CD4-positive, alpha-beta T cell treated with Interferon gamma for 1 hour (primary cell): ENCODE data around the gene PCYOX1L.
"Not testable (repeated sequence)": the region's sequence is repeated elsewhere in the genome, so short reads cannot be mapped to it uniquely, and the experiment has no call there.

Experiments used
- DNase-seq: peaks from one replicate; pipeline ENCODE4 v3.0.0-alpha.2; 2020

Gene PCYOX1L

DNA sequence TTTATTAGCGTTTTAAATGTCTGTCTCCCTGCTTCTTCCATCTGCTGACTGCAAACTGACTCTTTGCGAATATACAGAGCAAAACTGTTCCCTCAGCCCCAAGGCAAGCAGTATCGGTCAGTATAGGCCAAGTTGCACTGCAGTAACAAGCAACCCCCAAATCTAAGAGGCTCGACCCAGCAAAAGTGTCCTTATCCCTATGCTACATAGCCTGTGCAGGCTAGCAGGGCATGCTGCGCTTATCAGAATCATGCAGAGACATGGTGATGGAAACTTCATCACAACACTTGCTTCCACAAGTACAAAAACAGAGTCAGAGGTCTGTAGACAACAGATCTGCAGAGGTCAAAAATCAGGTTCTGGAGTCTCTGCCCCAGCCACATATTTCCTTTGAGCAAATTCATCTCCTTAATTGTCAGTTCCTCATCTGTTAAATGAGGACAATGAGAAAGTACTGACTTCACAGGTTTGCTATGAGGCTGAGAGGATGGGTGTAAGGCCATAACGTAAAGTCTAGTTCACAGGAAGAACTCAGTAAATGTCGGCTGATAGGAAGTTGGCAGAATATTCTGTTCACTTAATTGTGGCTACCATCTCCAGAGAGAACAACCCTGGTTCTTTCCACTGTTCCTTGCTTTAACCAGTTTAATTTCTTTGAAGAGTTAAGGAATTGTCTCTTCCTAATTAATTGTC is 30.8 kb downstream of the PCYOX1L start:
- no peak for DNase-seq

DNA sequence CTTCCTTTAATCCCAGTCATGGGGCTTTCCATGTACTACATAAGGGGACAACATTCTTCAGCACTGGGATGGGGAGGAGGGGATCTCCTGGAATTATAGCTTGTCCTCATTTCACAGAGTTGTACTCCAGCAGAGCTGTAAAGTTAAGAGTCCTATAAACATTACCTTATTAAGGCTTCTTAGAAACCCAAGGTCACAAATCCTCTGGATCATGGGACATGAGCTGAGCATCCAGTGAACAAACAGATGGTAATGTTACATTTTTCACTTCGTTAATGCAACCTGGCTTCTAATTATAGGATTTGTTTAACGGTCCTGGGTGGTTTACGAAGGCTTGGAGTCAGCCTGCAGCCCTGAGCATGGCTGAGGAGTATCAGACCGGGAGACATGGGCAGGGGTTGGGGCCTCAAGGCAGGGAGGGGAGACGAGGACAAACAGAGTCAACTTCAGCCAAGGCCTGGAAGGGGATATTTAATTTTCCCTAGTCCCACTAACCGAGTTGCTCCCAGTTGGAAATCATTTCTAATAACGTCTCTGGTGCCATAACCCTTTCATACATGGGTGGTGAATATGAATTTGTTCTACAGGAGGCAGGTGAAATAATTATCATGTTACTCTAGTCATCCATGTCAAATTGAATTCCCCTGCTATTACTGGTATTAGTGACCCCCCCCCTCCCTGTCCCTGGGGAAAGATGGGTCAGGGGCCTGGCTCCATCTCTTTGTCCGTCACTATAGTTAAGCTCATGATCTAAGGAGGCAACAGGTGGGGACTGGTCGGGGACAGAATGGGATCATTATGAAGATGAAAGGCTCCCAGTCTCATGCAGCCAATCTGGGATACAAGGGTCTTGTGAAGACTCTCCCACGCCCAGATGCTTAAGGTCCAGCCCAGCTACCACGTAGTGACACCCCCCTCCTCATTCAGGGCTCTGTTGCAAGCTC is 32.0 kb downstream of the PCYOX1L start:
- DNase-seq = no peak

DNA sequence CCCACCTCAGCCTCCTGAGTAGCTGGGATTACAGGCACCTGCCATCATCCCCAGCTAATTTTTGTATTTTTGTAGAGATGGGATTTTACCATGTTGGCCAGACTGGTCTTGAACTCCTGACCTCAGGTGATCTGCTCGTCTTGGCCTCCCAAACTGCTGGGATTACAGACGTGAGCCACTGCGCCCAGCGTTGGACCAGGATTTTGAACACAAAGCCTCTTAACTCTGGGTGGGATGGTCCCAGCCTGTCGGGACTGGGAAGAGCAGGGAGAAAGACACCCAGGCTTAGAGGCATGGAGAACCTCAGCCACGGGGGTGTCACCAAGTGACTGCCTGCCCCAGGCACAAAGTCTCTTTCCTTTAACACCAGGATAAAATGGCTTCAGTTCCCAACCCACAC is 33.2 kb downstream of the PCYOX1L start:
- not testable (repeated sequence) for DNase-seq

DNA sequence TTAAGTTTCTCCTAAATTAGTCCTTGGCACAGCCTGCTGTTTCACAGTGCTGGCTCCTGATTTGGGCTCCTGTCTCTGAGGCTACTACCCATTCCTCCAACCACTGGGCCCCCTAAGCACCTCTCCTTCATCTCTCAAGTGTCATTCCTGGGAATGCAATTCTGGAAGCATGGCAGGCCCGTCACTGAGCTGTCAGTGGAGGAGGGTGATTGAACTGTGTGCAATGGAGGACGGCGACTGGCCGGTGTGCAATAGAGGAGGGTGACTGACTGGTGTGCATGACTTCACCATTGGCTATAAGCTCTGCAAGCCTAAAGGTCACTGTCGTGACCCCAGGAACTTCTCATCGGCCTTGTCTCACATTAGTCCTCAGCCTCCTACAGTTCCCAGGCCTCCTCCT is 33.7 kb downstream of the PCYOX1L start:
- no peak for DNase-seq

DNA sequence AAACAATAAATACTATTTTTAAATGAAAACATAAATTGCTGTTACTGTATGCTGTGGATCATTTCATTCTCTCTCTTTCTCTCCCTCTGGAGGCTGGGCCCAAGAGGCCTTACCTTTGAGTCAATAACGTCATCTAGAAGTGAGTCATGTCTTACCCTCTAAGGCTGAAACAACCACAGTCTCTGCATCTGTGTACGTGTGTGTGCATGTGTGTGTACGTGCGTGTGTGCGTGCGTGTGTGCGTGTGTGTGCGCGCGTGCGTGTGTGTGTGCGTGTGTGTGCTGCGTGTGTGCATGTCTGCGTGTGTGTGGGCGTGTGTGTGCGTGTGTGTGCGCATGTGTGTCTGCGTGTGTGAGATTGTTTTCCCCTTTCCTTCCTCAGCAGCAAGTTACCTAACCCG is 34.9 kb downstream of the PCYOX1L start:
- no peak for DNase-seq

DNA sequence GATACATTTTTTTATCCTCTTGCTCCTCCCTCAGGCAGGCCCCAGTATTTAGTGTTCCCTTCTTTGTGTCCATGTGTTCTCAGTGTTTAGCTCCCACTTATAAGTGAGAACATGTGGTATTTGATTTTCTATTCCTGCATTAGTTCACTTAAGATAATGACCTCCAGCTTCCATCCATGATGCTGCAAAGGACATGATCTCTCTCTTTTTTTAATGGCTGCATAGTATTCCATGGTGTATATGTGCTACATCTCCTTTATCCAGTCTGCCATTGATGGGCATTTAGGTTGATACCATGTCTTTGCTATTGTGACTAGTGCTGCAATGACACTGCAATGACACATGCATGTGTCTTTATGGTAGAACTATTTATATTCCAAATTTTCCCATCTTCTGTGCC is 37.1 kb downstream of the PCYOX1L start:
- not testable (repeated sequence) for DNase-seq

DNA sequence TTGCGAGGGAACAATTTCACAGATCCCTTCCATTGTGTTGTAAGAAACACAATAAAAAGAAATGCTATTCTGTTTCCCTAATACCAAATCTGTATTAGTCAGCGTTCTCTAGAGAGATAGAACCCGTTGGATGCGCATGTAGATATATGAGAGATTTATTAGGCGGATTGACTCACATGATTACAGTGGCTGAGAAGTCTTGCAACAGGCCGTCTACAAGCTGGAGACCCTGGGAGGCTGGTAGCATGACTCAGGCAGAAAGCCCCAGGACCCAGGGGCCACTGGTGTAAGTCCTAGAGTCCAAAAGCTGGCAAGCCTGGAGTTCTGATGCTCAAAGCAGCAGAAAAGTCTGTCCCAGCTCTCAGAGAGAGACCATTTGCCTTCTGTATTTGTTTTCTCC is 39.7 kb downstream of the PCYOX1L start:
- DNase-seq = no peak

DNA sequence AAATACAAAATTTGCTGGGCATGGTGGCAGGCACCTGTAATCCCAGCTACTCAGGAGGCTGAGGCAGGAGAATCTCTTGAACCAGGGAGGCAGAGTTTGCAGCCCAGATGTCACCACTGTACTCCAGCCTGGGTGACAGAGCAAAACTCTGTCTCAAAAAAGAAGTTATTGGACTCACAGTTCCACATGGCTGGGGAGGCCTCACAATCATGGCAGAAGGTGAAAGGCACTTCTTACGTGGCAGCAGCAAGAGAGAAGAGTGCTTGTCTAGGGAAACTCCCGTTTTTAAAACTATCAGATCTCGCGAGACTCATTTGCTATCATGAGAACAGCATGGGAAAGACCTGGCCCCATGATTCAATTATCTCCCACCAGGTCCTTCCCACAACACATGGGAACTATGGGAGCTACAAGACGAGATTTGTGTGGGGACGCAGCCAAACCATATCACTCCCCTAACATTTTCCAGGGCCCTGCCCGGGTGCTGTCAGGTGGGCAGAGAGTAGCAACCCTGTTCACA is 41.0 kb downstream of the PCYOX1L start:
- DNase-seq = not testable (repeated sequence)

DNA sequence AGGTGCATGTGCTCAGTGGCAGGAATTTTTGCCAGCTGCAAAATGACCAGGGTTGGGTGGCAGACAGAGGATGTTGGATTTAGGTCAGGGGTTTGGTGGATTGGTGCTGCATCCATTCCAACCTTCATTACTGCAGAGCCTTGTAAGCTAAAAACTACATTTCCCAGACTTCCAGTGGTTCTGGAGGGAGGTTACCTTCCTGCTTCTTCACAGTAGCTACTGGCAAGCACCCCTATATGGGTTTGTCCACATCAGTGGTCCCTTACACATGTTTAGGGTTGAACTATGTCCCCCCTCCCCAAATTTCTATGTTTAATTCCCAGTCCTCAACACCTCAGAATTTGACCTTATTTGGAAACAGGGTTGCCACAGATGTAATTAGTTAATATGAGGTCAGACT is 41.9 kb downstream of the PCYOX1L start:
- DNase-seq = no peak

DNA sequence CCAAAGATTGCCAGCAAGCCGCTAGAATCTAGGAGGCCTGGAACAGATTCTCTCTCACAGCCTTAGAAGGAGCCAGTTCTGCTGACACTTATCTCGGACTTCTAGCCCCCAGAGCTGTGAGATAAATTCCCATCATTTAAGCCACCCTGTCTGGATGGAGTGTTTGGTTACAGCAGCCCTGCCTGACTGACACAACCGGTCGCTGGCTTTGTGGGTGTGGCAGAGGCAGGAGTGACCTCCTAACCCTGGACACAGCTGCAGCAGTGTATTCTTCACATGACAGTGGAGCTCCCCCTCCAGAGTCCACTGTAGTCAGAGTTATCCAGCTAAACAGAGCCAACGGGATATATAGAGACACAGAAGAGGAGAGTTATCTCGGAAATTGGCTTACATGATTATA is 42.5 kb downstream of the PCYOX1L start:
- DNase-seq = no peak

DNA sequence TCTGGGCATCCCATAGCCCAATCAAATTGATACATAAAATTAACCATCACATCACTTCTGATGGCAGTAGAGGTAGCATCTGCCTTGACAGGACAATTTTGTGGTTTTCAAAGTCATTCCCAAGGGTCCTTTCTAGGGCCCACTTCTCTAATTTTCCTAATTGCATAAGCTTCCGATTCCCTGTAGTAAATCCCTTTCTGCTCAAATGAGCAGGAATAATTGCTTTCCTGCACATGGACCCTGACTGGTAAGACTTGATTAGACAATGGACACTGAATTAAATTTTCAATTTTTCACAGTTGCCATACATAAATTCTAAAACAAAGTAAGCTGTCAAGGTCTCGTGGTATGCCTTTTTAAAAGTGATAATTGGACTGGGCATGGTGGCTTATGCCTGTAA is 43.2 kb downstream of the PCYOX1L start:
- no peak for DNase-seq

DNA sequence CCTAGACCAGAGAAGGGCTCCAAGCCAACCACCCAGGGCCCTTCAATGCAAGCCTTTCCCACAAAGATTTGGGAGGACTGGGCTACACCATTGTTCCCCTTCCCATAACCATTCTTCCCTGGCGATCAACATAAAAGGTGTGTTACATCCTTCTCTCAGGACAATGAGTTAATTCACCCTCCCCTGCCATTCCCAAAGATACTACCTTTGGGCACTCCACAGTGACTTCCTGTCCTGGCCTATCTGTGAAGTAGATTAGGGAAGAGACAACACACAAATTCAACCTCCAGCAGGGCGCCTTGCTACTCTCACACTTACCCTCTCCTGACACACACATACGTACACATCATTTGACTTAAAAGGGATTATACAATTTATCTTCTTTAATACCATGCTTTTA is 44.4 kb downstream of the PCYOX1L start:
- no peak for DNase-seq

DNA sequence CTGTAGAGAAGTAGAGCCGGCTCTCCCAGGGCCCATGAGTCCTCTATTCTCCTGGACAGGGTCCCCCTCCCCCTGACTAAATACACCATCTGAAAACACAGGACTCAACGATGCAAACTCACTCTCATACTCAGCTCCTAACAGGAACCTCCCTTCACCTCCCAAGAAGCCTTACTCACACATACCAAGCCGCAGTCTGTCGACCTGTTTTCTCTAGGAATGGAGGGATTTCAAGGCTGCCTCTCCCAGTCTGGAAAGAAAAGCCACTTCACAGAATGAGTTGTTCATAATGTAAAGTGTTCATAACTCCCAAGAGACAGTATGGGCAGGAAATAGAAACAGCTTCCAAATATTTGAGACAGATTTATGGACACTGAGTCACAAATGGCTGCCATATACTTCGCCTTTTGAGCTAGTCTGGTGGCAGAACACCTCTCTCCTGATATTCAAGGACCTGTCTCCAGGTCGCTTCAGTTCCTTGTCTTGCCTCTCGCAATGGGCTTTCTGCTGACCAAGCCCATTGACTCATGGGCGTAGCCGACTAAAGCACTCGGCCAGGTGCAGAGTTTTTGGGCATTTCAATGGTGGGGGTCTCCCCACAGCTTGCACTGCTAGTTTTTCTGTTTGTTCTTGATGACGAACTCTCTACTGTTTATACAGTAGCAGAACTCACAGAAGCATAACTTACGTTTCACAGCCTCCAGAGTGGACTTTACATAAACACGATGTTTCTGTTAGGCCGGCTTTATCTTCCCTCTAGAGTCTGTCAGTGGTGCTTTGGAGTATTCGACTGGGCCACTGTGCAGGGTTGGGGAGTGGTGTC is 46.3 kb downstream of the PCYOX1L start:
- no peak for DNase-seq

DNA sequence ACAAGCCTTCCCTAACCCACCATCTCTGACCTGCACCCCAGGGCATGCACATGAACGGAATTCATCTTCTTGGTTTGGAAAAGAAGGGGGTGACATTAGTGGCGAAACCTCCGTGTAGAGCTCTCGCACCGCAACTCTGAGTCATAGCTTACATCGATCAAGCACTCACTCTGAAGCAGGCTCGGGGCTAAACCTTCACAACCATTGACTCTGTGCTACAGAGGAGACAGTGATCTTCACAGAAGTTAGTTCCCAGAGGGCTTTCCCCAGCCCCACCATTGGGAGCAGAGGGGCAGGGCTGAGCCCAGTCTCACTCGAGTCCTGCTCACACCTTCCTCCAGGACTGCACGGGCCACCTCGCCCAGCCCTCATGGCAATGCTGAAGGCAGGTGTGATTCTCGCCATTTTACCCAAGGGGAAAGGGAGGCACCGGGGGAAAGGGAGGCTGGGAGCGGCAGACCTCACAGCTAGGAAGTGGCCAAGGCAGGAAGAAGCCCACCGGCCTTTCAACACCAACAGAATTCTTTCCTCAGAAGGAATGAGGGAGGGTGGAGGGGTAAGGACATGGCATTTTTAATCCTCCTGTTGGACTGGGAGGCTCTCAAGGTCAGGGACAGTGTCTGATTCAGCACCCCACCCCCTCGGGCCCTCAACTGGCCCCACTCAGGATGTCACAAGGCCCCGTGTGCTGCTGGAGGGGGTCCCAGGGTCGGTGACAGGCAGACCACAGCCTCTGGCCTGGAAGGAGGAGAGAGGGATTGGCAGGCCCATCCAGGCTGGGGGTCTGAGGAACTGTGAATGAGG is 47.1 kb downstream of the PCYOX1L start:
- DNase-seq = no peak

DNA sequence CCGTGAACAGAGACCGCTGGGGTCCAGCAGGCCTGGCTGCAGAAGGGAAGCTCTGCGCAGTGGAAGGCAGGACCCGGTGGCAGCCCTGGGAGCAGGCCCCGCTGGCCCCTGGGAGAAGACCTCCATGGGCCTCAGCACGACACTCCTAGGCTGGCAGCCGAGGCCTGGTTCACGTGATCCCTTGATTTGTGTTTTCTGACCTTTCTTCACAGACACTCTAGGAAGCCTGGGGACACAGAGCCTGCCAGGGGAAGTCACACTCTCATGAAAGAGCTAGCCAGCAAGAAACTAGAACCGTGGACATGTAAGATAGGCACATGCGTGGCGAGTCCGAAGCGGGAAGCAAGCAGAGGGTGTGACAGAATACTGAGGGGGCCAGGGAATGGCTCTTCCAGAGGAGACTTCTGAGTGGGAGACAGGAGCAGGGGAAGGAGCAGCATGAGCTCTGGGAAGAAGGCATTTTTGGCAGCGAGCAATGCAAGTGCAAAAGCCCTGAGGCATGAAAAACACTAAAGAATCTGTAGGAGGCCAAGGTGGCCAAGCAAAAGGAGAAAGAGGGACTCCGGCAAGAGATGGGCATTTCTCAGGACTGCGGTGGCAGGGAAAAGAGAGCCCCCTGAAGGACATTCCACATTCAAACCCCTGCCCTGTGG is 47.8 kb downstream of the PCYOX1L start:
- DNase-seq = no peak

DNA sequence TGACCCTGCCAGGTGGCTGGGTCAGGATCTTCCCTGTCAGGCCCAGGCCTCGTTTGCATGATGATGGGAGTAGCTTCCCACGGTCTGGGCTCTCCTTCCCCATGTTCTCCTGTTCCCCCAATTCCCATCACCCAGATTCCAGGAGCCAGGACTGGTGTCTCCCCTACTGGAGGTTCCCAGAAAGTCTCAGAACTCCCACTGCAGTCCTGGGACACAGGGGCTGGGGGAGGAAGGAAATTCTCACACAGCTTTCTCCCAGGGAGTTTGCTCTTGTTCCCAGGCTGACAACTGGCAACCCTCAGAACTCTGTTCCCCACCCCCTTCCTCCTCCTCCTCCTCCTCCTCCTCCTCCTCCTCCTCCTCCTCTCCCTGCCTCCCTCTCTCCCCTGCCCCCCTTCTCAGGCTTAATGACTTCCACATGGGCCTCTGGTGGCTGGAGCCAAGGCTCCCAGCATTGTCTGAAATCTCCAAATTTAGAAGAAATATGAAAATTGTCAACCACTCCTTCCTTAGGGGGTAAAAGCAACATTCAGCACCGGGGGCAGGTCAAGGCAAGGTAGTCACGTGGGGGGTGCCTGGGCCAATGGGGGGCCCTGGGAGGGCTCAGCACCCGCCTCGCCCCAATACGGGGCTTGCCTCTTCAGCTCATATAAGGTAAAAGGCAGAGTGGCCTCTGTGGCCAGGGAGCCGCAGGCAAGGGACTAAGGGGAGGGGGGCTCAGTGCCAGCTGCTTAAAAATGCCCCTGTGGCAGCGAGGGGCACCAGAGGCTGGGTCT is 48.5 kb downstream of the PCYOX1L start:
- DNase-seq = no peak

DNA sequence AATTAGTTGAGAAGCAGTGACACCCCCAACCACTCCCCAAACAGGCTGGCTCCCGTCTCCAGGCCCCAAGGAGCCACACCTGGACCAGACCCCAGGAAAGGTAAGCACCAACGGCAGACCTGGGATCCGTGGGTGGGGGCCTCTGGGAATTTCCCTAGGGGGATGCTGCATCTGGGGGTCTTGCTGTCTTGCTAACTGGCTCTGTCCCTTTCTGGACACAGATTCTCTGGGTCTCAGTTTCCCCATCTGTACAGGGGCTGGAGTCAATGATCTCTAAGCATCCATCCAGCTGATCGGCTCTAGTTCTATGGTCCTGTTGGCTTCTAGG is 49.1 kb downstream of the PCYOX1L start:
- DNase-seq = no peak

DNA sequence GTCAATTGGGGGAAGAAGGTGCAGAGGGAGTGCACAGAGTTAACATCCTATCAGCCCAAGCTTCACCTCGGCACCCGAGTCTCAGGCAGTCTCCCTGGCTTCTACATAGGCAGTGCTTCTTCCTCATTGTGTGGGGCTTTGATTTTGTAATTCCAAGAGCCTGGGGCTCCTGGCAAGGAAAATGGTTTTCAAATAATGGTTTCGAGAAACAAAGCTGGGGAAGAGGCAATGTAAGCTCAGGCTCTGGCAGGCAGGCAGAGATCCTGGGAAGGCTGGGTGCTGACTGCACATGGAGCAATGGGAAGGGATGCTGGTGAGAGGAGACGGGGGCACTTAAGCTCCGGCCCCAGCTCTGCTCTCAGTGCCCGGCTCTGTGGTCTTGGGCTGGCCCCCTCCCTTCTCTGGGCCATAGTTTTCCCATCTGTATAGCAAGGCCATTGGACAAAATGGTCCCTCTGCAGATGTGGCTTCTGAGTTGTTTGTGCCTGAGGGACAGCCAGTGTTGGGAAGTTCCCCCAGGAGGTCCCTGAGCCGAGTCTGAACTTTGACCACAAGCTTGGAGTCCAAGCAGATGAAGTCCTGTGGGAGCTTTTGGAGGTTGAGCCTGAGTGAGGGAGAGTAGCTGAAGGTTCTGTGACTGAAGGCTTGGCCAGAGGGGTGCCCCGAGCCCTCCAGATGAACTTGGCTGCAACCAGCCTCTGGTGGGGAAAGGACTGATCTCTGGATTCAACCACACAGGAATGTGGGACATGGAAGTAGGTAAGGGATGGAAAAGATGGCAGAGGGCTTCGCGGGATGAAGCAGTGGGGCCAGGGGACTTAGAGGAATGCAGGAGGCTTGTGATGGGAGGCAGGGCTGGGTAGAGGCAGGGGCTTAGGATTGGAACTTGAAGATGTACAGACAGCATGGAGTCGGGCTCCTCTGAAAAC is 49.7 kb downstream of the PCYOX1L start:
- DNase-seq = no peak

DNA sequence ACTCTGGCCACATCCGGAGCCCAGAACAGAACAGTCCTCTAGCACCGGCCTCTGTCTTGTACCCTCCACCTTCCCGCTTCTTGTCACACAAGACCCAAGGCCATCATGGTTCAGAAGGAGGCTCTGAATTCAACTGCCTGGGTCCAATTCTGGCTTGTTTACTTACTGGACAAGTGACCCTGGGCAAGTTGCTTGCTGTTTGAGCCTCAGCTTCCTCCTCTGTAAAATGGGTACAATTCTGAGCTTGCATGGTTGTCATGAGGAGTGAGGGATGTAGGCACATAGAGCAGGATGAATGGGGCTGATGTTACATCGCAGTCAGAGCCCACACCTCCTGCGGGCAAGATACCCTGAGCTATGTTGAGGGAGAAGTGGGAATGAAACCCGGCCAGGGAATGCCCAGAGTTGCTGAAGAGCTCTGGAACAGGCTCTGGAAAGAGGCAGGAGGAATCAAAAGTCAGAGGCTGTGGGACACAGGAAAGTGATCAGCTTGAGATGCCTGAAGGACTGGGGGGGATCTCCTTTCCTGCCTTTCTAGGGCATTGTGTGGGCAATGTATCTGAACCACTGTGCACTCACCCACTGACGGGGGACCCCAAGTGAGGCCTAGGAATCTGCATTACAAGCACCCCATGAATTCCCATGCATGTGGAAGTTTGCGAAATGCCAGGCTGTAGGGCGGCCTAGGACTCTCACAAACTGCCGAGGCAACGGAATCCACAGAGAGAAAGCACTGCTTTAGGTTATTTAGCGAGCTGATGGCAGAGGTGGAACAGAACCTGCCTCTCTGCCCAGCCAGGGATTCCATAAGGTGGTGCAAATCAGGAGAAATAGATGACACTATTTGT is 50.6 kb downstream of the PCYOX1L start:
- DNase-seq = no peak
